Upper lobe of left lung (tissue), 4 donors: ENCODE results near the gene EEF1AKMT3.

Experiments used
- POLR2A ChIP-seq, 4 donors: fragments of 450-650 bp; IDR thresholded peaks; one replicate each; pipeline ENCODE4 v1.5.1; 2016 to 2017; ENCODE audit warnings: antibody characterized with exemption in 4 of 4, mild to moderate bottlenecking in 2 of 4
- TF ChIP-seq, protein P1 (sequence below), 6 experiments: fragments of 450-650 bp in 4 of 6; fragments of 200-600 bp in 2 of 6; sonication (generic) in 2 of 6; IDR thresholded peaks; one replicate each; pipeline ENCODE4 v1.5.1; 2016 to 2019; ENCODE audit warnings: antibody characterized with exemption in 6 of 6

DNA sequence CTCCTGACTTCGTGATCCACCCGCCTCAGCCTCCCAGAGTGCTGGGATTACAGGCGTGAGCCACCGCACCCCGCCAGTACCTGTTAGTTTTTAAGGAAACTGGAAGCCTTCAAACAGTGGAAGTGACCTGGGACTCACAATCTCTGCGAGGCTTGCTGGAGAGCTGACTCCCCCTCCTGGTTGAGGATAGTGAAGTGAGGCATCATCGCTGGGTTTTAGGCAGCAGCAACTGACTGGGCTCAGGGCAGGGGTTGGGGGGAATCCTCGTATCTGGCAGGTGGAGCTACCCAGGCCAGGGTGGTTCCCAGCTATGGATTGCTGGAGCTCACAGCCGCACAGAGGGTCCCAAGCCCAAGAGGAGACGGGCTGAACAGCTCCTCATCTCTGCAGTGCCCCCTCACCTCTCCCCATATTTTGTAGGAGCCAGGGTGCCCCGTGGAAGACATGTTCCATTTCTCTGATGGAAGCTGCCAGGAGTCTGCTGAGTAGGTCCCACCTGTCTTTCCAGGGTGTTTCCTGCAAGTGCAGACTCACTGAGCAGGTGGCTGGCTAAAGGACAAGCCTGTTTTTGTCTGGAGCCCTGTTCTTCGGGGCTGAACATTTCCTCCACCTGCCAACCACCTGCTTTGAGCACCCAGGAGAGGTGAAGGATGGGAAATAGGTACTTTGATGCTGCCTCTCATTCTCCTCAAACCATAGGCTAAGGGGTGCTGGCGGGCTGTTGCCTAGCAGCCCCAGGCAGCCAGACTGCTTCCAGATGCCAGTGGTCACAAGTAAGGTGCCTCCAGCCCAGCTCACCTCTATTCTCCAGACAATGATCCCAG lies 43.0 kb downstream of the EEF1AKMT3 start:
- no peak for TF ChIP-seq POLR2A (IDR thresholded peaks at IDR 0.05)
- TF ChIP-seq, protein P1, sequence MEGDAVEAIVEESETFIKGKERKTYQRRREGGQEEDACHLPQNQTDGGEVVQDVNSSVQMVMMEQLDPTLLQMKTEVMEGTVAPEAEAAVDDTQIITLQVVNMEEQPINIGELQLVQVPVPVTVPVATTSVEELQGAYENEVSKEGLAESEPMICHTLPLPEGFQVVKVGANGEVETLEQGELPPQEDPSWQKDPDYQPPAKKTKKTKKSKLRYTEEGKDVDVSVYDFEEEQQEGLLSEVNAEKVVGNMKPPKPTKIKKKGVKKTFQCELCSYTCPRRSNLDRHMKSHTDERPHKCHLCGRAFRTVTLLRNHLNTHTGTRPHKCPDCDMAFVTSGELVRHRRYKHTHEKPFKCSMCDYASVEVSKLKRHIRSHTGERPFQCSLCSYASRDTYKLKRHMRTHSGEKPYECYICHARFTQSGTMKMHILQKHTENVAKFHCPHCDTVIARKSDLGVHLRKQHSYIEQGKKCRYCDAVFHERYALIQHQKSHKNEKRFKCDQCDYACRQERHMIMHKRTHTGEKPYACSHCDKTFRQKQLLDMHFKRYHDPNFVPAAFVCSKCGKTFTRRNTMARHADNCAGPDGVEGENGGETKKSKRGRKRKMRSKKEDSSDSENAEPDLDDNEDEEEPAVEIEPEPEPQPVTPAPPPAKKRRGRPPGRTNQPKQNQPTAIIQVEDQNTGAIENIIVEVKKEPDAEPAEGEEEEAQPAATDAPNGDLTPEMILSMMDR (IDR thresholded peaks at IDR 0.05), result no peak
